GM21576 (cell line): ENCODE results near the gene WNT2.
A peak's percentile ranks its signal among the peaks of the same experiment; 100 is the strongest.

ENCODE experiments used
- ATAC-seq: cut with Tn5 transposase; IDR thresholded peaks from one replicate; pipeline ENCODE4 v1.9.1; 2021; ENCODE audit warnings: mild to moderate bottlenecking, moderate library complexity; ENCODE audit not compliant: unreplicated experiment

WNT2 gene

DNA sequence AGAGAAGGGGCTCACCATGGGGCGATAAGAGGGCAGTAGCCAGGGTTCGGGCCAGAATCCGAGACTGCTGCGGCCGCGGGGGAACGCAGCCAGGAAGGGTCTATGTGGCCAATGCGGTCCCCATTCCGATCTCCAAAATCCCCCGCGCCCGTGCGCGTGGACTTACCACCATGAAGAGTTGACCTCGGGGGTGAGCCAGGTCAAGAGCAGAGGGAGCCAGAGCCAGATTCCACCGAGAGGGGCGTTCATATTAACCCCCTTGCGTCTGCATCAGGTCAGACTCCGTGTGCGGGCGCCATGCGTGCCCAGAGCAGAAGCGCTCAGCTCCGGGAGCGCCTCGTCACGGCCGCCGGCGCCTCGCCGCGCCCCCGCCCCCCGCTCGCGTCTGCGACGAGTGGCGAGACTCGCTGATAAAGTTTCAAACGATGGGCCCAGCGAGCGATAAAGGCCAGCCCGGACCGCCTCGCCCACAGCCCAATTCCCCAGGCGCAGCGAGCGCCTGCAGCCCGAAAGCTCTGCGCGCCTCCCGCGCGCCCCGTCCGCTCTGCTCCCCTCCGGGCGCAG is at the start of gene WNT2:
WNT2 (minus strand) TSS at position 318 of the 564 bp plus-strand sequence; CDS start at position 249, 69 bp downstream.
- no peak for ATAC-seq

DNA sequence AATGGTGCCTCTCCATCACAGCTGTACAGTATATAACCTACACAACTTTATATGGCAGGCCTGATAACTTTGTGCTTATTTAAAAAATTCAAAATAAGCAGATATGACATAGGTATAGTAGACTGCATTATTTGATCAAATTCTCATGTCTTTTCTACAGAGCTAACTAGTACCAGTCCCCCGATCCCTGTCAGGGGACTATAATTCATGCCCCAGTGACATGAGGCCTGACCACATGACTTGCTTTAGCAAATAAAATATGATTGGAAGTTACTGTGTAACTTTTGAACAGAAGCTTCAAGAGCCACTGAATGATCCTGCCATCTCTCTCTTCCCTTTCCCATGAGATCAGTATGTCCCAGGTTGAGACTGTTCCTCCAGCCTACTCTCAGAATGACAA is 49.2 kb upstream of the WNT2 start:
- no peak for ATAC-seq

DNA sequence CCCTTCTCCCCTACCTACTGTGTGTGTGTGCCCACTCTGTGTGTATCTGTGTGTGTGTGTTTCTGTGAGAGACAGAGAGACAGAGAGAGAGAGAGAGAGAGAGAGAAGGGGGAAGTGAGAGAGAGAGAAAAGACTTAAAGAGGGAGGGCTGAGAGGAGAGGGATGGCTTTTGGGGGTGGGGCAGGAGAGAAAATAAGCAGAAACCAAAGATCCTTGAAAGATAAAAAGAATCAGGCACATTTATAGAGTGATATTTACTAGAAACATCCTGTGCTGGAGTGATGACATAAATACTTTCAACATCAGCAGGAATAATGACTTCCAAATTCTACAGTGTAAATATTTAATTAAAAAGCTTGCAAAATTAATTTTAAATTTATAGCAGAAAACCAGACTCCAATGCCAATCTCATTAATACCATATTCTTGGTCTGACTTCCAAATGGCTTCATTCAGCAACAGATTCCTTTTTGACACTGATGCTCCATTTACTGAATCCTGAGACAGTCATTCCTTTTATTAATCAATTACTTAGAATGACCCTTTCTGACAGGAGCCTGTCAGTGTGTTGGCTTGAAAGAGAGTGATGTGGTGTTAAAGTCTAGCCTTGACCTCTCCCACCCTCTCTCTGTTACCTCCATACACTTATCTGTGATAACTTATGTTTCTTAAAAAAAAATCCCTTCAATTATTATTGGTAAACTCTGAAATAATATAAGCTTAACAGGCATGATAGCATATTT is 41.7 kb upstream of the WNT2 start:
- no peak for ATAC-seq

DNA sequence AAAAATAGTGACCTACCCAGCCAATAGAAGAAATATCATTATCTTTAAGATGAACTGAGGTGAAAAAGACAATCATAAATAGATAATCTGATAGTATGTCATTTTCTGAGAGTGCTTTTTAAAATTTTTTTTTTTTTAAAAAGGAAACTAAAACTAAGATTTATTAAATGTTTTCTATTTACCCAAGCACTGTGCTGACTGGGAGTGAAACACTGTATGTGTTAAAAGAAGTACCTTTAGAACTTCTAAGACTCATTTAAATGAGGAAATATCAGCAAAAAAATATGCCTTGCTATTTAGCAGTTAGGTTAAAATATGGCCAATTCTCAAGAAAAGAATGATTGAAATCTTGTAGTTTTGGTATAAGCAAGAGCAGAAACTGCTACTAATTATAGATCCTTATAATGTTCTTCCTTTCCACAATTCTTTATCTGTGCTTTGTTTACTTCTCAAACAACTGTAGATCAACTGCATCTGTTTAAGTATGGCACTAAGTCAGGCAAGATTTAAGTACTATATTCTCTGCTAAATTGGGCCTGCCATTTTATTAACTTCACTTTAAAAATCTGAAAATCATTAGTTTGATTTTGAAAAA is 39.5 kb upstream of the WNT2 start:
- ATAC-seq: peak; percentile 53

DNA sequence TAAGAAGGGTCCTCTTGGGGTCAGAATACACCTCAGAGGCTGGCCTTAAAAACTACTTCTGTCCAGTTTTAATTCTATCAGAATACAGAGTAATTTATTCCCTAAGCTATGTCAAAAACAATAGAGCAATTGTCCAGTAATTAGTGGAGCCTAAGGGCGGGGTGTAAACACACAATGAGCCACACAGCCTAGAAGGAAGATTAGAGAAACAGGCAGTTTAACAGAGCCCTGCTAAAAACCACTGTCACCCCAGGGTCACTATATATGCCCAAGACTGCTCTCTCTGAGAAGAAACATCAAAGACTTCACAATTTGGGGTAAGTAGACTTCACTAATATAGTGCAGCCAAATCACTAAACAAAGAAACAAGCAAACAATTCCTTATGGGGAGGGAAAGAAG is 27.2 kb upstream of the WNT2 start:
- no peak for ATAC-seq

DNA sequence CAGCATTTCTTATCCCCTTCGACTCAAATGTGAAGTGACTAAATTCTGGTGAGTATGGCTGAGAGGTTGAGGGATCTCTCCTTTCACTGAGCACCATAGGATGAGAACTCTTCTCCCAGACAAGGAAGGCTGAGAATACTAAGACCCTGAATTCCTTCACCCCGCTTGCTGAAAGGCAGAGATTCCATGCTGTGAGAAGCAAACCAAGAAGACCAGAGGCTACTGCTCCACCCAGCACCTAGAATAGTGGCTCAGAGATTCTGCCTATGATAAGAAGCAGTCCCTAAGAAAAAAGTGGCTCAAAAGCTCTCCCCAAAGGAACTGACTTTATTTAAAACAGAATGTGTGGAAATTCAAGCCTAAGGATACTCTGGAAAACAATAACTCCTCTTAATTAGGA is 26.7 kb upstream of the WNT2 start:
- no peak for ATAC-seq

DNA sequence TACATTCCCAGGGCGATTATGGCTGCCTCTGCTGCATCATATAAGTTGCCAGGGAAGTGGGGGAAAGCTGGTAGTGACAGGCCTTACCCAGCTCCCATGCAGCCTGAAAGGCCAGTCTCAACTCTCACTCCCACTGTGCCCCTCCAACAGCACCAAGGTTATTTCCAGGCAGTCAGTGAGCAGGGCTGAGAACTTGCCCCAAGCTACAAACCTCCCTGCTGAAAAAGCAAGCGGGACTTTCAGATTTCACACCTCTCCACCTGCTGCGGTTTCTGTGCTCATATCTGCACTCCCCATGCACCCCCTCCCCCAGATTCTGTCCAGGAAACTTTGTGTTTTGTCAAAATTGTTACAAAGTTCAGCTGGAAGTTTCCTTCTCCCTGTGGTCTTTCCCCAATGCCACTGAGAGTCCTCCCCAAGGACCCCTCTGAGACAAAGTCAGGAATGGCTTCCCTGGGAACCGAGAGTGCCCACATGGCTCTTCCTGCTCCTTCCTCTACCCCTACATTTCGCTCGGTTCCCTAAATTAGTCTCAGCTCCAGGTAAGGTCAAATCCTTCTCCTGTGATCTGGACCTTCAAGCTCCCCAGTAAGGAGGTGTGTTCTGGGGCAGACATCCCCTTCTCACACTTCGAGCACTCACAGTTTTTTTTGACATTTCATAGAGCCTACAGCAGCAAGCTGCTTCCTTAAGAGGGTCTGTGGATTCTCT is 25.3 kb upstream of the WNT2 start:
- ATAC-seq: peak; percentile 92

DNA sequence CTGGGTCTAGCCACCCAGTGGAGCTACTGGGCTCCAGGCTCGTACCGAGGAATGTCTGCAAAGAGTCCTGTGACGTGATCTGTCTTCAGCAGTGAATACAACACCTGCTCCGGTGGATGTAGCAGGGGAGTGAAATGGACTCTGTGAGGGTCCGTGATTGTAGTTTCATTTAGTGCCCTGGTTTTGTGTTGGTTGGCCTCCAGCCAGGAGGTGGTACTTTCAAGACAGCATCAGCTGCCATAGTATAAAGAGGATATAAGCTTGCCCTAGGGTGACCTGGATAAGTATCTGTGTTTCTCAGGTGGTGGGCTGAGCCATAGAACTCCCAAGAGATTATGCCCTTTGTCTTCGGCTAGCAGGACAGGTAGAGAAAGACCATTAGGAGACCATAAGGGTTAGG is 24.6 kb upstream of the WNT2 start:
- peak; percentile 16 for ATAC-seq

DNA sequence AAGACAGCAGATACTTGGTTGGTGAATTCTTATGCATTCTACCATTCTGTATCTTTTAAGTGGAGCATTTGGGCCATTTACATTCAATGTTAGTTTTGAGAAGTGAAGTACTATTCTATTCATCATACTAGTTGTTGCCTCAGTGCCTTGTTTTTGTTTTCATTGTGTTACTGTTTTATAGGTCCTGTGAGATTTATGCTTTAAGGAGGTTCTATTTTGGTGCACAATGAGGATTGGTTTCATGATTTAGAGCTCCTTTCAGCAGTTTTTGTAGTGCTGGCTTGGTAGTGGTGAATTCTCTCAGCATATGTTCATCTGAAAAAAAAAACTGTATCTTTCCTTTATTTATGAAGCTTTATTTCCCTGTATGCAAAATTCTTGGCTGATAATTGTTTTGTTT is 23.3 kb upstream of the WNT2 start:
- ATAC-seq: no peak

DNA sequence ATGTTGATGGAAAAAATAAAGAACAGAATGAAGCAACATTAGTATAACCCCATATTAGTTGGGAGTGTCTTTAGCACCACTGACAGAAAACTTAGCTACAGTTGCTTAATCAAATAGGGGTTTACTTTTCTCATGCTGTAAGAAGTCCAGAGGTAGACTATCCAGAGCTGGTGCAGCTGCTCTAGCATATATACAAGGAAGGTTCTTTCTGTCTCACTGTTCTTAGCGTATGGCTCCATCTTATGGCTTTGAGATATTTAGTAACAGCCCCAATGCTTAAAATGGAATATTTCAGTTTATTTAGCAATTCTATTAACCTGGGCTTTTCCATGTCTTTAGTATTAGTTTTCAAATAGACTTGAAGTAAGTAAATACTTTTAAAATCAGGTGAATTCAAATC is 15.2 kb upstream of the WNT2 start:
- ATAC-seq: no peak

DNA sequence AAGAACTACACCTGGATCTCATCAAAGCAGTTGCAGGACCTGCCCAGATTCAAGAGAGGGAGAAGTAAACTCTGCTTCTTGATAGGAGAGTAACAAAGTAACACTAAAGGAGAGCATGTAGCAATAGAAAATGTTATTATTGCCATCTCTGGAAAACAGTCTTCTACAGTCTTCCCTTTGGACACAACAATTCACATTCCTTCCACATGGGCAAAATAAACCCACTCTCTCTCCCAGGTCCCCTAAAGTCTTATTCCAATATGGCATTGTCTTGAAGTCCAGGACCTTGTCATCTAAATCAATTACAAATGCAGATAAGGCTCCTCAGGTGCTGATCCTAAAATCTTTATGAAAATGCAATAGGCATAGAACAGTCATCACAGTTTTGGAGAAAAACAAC is 10.3 kb upstream of the WNT2 start:
- ATAC-seq: no peak

DNA sequence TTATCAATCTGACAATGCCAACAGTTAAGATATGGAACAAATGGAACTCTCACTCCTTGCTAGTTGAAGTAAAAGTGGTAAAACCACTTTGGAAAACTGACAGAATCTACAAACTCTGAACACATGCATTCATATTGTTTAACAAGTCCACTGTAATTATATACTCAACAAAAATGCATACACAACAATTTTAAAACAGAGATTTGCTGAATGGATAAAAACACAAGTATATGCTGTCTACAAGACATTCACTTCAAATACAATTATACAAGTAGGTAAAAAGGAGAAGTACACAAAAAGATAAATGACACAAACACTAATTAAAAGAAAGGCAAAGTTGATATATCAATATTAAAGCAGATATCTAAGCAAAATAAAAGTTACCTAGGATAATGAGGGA is 9.2 kb upstream of the WNT2 start:
- no peak for ATAC-seq

DNA sequence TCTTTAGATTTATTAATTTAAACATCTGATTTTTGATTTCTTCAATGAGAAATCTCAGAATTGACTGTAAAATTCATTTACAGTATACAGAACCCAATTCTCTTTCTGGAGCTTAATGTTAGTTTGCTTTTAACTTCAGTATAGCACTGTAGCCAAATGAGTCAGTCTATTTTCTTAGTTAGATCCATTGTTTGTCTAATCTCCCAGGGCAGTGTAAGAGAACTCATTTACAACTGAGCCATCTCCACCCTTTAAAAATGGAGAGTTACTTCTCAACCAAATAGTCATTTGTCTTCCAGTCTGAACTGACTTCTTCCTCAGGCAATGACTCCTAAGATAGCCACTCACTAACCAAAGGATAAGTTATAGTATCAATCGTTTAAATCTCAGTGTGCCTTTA is 3.0 kb upstream of the WNT2 start:
- ATAC-seq: no peak

DNA sequence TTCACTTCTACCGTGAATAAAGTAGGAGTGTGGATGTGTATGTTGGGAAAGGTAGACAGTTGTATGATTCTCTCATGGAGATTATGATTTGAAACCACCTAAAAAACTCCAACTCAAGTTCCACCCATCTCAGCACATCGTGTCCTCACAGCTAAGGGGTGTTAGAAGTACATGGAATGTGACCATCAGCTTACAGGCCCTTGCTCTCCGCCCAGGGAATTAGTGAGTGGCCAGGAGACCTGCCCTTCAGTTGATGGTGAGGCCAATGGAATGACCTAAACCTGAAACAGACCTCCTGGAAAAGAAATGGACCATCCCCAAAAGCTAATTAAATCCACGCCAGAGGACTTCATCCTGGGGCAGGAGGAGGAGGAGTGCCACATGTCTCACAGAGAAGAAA is 2.1 kb upstream of the WNT2 start:
- no peak for ATAC-seq

DNA sequence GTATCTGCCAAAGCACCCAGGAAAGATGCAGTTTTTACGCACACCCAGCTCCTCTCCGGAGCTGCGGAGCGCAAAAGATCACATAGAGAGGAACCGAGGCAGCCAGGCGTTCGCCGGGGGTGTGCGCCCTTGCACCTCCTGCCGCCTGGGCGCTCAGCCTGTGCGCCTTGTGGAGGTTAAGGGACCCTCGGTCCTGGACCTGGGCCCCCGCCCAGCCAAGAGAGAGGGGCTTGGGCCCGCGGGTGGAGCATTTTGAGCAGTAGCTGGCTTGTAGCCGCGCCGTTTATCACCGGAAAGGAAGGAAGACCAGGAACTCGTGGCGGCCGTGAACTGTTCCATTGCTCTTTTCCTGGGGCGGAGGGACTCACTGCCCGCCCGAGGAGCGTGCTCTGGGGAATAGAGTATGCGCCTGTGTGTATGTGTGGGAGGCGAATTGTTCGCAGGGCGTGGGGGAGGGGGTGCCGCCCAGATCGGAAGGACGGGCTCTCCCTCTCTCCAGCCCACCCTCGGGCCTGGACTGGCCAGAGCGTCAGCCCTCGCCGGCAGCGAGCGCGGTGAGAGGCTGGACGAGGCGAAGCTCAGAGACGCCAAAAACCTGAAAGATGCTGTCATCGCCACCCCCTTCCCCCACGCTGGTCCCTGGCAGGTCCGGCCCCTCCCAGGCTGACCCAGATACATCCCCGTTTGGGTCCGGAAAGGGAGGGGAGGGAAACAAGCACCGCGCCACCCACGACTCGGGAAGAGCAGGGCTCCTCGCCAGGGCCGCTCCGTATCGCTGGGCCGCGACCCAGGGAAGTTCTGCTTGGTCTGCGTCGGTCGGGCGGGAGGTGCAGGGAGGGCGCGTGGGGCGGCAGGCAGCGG is 1.2 kb upstream of the WNT2 start:
- no peak for ATAC-seq

DNA sequence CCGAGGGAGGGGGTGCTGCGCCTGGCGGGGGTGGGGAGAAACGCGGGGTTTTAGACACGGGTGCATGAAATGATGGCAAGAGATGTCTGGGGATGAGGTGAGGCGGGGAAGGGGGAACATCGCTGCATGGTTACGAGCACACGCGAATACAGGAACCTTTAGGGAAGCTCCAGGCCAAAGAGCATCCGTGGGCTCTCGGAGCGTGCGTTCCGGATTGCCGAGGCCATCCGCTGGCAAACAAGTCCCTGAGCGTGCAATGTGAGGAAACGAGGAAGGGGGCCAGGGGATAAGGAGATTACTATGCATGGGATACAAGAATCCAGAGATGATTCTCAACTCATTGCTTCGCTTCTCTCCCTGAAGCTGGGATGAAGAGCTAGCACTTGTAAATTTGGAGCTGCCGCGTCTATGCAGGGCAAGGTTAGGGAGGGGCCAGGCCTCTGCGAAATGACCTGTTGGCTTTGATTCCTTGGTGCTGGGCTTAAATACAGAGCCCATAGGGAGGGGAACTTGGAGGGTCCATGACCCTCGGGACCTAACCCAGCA is 520 bp upstream of the WNT2 start:
- ATAC-seq: no peak

DNA sequence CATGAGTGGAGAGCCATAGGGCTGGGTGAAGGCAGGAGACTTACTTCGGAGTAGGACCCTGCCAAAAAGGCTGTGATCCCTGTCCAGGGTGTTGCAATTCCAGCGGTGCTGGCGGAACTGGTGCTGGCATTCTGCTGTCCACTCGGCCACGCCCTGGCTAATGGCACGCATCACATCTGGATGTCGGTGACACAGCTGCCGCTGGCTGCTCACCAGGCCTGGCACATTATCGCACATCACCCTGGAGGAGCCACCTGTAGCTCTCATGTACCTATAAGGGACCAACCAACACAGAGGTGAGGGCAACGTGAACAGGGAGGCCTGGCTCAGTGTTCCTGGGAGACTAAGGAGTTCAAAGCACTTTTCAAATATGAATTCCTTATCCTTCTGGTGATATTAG is 2.3 kb downstream of the WNT2 start:
- ATAC-seq: no peak

DNA sequence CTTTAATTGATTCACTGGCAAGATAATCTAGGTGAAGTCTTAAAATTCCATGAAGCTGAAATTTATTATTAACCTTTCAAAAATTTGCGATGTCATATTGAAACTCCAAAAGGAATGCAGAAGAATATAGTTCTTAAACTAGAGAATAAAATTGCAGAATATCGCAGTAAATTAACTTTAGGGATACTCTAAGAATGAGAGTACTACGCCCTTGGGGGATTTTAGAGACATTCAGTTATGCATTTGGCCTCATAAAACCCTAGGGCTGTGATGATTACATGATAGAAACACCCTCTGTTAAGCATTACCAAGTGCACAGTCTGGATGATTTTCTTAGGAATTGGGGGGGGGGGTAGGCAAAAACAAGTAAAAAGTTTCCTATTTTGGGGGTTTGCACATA is 3.7 kb downstream of the WNT2 start:
- ATAC-seq: no peak

DNA sequence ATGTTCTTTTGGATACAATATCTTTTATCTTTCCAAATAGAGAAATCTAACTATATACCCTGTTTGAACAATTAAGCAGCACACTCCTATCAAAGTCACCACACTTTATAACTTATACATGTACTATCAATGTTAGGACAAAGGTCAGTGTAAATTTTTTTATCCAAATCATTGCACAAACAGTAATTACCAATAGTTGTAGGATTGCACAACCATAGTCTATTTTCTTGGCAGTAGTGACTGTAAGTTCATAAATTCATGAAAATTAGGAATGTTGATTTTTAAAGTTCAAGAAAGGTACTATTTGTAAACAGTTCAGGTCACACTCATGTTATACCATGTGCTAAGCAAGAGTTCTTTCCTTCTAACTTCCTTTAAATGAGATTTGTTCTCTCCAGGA is 9.3 kb downstream of the WNT2 start:
- ATAC-seq: no peak
